Activated T-helper 2 cell treated with anti-CD3 and anti-CD28 coated beads, Interferon-gamma antibody, Interleukin-2, Interleukin-4, amounts not matched to agents 10 μg/mL and 5 μg/mL and 100 μg/mL, durations not matched to agents 14 hours and 24 hours and 36 hours (primary cell): ENCODE measurements around the gene HOXB2. TPM values are rescaled to one million over a fixed set of nuclear protein-coding genes. Genes with fewer than 3 reads are reported as not detected.

Experiments
- DNase-seq: peaks from one replicate; pipeline ENCODE4 v3.0.0; 2021; ENCODE audit warnings: low spot score
- H3K27ac Mint-ChIP-seq: one replicate; pipeline ENCODE4 v1.8.0; 2021; ENCODE audit warnings: mixed read lengths
- H3K27me3 Mint-ChIP-seq: one replicate; pipeline ENCODE4 v1.8.0; 2021; ENCODE audit warnings: low read depth, mixed read lengths
- H3K36me3 Mint-ChIP-seq: one replicate; pipeline ENCODE4 v1.8.0; 2021; ENCODE audit warnings: low read depth, mixed read lengths
- H3K4me1 Mint-ChIP-seq: one replicate; pipeline ENCODE4 v1.8.0; 2021; ENCODE audit warnings: low read depth, mixed read lengths
- H3K4me3 Mint-ChIP-seq: one replicate; pipeline ENCODE4 v1.8.0; 2021; ENCODE audit warnings: low read depth, mild to moderate bottlenecking, moderate library complexity, mixed read lengths
- H3K9me3 Mint-ChIP-seq: one replicate; pipeline ENCODE4 v1.8.0; 2021; ENCODE audit warnings: mixed read lengths
- intact Hi-C: fragments of 100-400 bp; cut with micrococcal nuclease; formaldehyde crosslinking; loops from one replicate; pipeline ENCODE4 v1.15.1; 2023
- total RNA-seq: library from RNA; stranded (reverse); gene quantifications from 2 replicates; pipeline ENCODE4 v1.2.3, GENCODE V29; 2022

The HOXB2 gene
- total RNA-seq, 1 donor from 2014 or later, result 22.2 TPM

GRCh38 chr17:48587276-48588073 is 42.6 kb upstream of the HOXB2 start:
- no peak for DNase-seq
- Mint-ChIP-seq H3K27ac (no peak overlapping the region), H3K4me1 (peaks cover 29% of the 10 kb centered on the region)

GRCh38 chr17:48586355-48587258 is 41.7 kb upstream of the HOXB2 start:
- H3K36me3 Mint-ChIP-seq, result no peaks in the 10 kb centered on the region
- no peaks in the 10 kb centered on the region for H3K9me3 Mint-ChIP-seq
- H3K27ac Mint-ChIP-seq, result no peak overlapping the region
- intact Hi-C loops, result no loop called here
- H3K27me3 Mint-ChIP-seq, result peaks cover 77% of the 10 kb centered on the region
- H3K4me3 Mint-ChIP-seq, result peak overlapping the region; percentile 89
- peaks cover 30% of the 10 kb centered on the region for H3K4me1 Mint-ChIP-seq
- no peak for DNase-seq

More at GRCh38 chr17:48587276-48588073, 42.6 kb upstream of the HOXB2 start:
- Mint-ChIP-seq H3K4me3 (no peak overlapping the region), H3K27me3 (peaks cover 76% of the 10 kb centered on the region), H3K9me3 (no peaks in the 10 kb centered on the region), H3K36me3 (no peaks in the 10 kb centered on the region)
- intact Hi-C loops, result no loop called here

GRCh38 chr17:48584223-48584741 is 39.4 kb upstream of the HOXB2 start:
- DNase-seq, result no peak
- Mint-ChIP-seq H3K27me3 (peaks cover 78% of the 10 kb centered on the region), H3K4me1 (peaks cover 39% of the 10 kb centered on the region), H3K36me3 (no peaks in the 10 kb centered on the region), H3K9me3 (no peaks in the 10 kb centered on the region), H3K4me3 (peak overlapping the region; percentile 43), H3K27ac (no peak overlapping the region)
- intact Hi-C loops, result no loop called here

DNA sequence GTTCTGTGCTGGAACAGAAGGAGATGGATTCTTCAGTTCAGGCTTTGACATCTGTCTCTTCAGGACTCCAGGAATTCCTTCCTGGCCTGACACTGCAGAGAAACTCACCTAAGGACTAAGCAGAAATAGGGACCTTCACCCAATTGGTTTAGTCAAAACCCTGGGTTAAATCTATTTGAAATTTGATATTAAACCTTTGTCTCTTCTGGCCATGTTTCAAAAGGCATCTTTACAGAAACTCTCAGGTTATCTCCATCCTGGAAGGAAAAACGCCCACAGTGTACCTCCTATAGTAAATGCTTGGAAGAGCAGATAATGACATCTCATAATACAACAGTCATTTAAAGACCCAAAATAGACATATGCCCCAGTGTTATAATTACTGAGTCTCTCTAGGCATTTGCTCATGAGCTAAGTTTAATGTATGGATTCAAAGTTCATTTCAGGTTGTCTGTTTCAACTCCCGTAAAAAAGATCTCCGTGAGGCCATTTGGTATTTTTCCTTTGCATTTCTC is 38.9 kb upstream of the HOXB2 start:
- Mint-ChIP-seq H3K36me3 (no peaks in the 10 kb centered on the region), H3K9me3 (no peaks in the 10 kb centered on the region), H3K27ac (no peak overlapping the region), H3K27me3 (peaks cover 81% of the 10 kb centered on the region), H3K4me3 (peak overlapping the region; percentile 43), H3K4me1 (peaks cover 45% of the 10 kb centered on the region)
- intact Hi-C loops, result no loop called here
- no peak for DNase-seq

DNA sequence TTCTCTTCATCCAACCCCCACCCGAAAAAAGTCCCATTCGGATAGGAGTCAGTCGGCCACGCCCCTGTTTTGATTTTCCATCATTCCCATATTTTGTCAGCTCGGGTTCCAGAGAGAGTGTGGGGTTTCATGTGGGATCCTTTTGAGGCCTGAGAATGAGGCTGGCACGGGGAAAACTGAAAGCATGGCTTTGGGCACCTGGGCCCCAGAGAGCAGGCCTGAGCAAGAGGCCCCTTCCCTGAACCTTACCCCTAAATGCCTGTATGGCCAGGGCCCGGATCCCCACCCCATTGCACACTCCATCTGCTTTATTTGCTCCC is 37.8 kb upstream of the HOXB2 start:
- Mint-ChIP-seq H3K27ac (no peak overlapping the region), H3K9me3 (no peaks in the 10 kb centered on the region), H3K4me3 (peak overlapping the region; percentile 53), H3K4me1 (peaks cover 46% of the 10 kb centered on the region), H3K27me3 (peaks cover 72% of the 10 kb centered on the region), H3K36me3 (no peaks in the 10 kb centered on the region)
- intact Hi-C loops, result no loop called here
- DNase-seq, result no peak

- no peaks in the 10 kb centered on the region for H3K9me3 Mint-ChIP-seq
- no peak for DNase-seq
- H3K27ac Mint-ChIP-seq, result no peak overlapping the region
- H3K4me1 Mint-ChIP-seq, result peaks cover 41% of the 10 kb centered on the region
- peaks cover 2% of the 10 kb centered on the region for H3K36me3 Mint-ChIP-seq
- H3K4me3 Mint-ChIP-seq, result peak overlapping the region; percentile 56
- intact Hi-C loops, result loop anchor here (2.0 kb wide), 1 partner anchor 33 kb away; no protein-coding TSS in a partner anchor
- H3K27me3 Mint-ChIP-seq, result peaks cover 52% of the 10 kb centered on the region
These were observed 35.0 kb upstream of the HOXB2 start for GRCh38 chr17:48579760-48580554.

- H3K27me3 Mint-ChIP-seq, result peaks cover 50% of the 10 kb centered on the region
- H3K27ac Mint-ChIP-seq, result no peak overlapping the region
- intact Hi-C loops, result loop anchor here (2.0 kb wide), 1 partner anchor 33 kb away; no protein-coding TSS in a partner anchor
- peaks cover 39% of the 10 kb centered on the region for H3K4me1 Mint-ChIP-seq
- no peak for DNase-seq
- peaks cover 2% of the 10 kb centered on the region for H3K36me3 Mint-ChIP-seq
- no peaks in the 10 kb centered on the region for H3K9me3 Mint-ChIP-seq
- H3K4me3 Mint-ChIP-seq, result peak overlapping the region; percentile 85
These were observed 34.5 kb upstream of the HOXB2 start for GRCh38 chr17:48579471-48579759.

GRCh38 chr17:48578616-48579470 is 33.9 kb upstream of the HOXB2 start:
- intact Hi-C loops, result loop anchor here (2.0 kb wide), 1 partner anchor 32 kb away; no protein-coding TSS in a partner anchor
- Mint-ChIP-seq H3K4me1 (peaks cover 39% of the 10 kb centered on the region), H3K27me3 (peaks cover 45% of the 10 kb centered on the region), H3K4me3 (peak overlapping the region; percentile 85), H3K36me3 (peaks cover 2% of the 10 kb centered on the region), H3K27ac (peak overlapping the region; percentile 75), H3K9me3 (no peaks in the 10 kb centered on the region)
- no peak for DNase-seq

GRCh38 chr17:48577946-48578615 is 33.2 kb upstream of the HOXB2 start, which contains the start of gene HOXB4:
Gene HOXB4, minus strand, starts transcription at chr17:48578350. Its CDS starts 31 bp downstream, at chr17:48578319.
- intact Hi-C loops, result loop anchor here (2.0 kb wide), 1 partner anchor 31 kb away; no protein-coding TSS in a partner anchor
- no peaks in the 10 kb centered on the region for H3K9me3 Mint-ChIP-seq
- peak within 1 kb of the TSS; percentile 85 for H3K4me3 Mint-ChIP-seq
- H3K4me1 Mint-ChIP-seq, result peaks cover 43% of the 10 kb centered on the region
- H3K27ac Mint-ChIP-seq, result peak within 1 kb of the TSS; percentile 75
- H3K27me3 Mint-ChIP-seq, result peaks cover 42% of the 10 kb centered on the region
- peak; percentile 70 for DNase-seq
- H3K36me3 Mint-ChIP-seq, result peaks cover 2% of the 10 kb centered on the region

GRCh38 chr17:48577330-48577945 is 32.5 kb upstream of the HOXB2 start:
- intact Hi-C loops, result no loop called here
- DNase-seq, result no peak
- peak overlapping the region; percentile 83 for H3K4me3 Mint-ChIP-seq
- H3K27ac Mint-ChIP-seq, result peak overlapping the region; percentile 54
- H3K27me3 Mint-ChIP-seq, result peaks cover 36% of the 10 kb centered on the region
- H3K9me3 Mint-ChIP-seq, result no peaks in the 10 kb centered on the region
- peaks cover 2% of the 10 kb centered on the region for H3K36me3 Mint-ChIP-seq
- H3K4me1 Mint-ChIP-seq, result peaks cover 43% of the 10 kb centered on the region
